Body of pancreas (tissue), 4 donors: ENCODE measurements around the gene RGS16.

Experiments
- CTCF ChIP-seq, 7 experiments: fragments of 450-650 bp in 4 of 7; fragments of 200-600 bp in 3 of 7; sonication (generic) in 3 of 7; IDR thresholded peaks; one replicate each; pipeline ENCODE4 v1.5.1; 2016 to 2019; ENCODE audit warnings: antibody characterized with exemption in 7 of 7
- POLR2A ChIP-seq, 3 donors: fragments of 450-650 bp; IDR thresholded peaks; one replicate each; pipeline ENCODE4 v1.6.1; 2016; ENCODE audit warnings: antibody characterized with exemption in 3 of 3, mild to moderate bottlenecking in 2 of 3

- TF ChIP-seq CTCF (IDR thresholded peaks at IDR 0.05) (no peak), POLR2A (IDR thresholded peaks at IDR 0.05) (no peak)
These were observed 30.3 kb upstream of the RGS16 start for GRCh38 chr1:182634306-182635072.
